Measurements from ENCODE around the gene COTL1.

Gene COTL1

DNA sequence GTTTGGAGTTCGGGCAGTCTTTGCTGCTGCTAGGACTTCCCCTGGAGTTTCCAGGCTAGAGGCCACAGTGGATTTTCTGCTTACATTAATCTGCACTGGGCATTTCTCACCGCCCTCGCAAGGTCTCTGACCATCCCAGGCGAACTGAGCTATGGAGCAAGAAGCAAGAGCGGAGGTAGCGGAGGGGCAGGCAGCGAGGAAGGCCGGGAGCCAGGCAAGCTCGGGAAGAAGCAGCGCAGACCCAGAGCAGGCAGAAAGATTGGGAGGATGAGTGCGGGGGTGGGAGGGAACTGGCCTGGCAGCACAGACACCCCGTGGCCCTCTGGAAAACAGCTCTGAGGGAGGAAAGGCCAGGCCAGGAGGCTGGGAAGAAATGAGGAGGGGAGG, 3.8 kb downstream of the COTL1 start:
- no peak for DNase-seq

DNA sequence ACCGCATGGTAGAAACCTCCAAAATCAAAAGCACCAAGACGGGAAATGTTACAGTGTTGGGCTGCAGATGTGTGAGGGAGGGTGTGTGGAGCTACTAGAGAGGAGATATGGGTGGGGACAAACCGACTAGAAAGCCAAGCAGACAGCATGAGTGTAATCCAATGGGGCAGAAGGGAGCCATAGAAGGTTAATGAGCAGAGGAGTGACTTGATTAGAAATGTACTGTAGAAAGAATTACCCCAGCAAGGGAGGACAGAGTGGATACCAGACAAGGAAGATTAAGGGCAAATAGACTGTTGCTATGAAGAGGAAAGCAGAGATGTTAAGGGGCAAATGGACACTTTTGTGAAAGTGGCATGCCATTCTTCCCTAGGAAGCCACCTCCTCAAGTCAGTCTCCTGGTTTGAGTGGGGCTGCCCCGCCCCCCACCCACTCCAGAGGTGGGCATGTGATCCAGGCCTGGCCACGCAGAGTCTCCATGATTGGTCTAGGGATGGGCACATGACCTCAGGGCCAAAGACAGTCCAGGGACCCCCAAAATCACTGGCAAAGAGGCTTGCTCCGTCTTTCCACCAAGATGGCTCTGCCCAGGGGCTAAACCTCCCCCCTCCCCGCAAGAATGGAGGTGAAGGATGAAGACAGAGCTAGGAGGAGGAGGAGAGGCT, 4.3 kb downstream of the COTL1 start:
- no peak for DNase-seq

DNA sequence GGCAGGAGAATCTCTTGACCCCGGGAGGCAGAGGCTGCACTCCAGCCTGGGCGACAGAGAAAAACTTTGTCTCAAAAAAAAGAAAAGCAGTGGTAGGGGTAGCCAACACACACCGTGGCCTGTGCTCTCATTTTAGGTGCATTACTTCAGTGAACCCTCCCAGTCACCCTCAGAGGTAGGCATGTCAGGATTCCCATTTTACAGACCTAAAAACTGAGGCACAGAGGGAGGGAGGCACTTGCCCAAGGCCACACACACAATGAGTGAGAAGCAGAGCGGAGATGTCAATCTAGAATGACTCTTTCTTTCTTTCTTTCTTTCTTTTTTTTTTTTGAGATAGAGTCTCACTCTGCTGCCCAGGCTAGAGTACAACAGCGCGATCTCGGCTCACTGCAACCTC, 5.2 kb downstream of the COTL1 start:
- no peak for DNase-seq

DNA sequence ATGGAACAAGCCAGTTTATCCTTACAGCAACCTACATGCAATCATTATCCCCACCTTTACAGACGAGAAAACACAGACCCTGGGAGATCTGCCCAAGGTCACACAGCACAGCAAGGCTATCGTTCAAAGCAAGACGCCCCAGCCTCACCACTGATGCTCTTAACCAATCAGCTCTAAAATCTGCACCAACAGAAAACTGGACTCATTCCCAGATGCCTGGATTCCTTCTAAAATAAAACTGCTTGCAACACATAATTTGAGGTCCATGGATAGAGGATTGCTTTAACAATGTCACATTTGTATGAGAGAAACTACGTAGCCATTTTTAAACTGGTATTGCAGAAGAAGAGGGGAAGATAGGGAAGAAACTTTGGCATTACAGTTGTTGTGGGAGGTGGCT, 6.8 kb downstream of the COTL1 start:
- DNase-seq = no peak

DNA sequence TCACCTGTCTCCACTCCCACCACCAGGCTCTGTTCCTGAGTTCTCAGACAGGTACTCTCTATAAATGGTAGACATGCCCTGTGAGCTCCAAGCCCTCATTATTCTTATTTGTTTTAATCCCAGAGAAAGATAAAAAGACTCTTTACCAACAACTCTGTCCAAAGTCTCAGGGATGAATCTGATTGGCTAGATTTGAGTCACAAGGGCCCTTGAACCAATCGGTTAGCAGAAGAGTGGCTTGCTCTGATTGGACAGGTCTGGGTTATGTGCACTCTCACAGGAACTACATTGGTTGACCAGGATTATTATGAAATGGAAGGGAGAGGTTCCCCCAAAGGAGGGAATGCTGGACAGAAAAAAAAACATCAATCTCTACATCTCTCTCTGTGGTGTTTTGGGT, 7.5 kb downstream of the COTL1 start:
- peak in 1 of 5 experiments; percentile 72 for DNase-seq

DNA sequence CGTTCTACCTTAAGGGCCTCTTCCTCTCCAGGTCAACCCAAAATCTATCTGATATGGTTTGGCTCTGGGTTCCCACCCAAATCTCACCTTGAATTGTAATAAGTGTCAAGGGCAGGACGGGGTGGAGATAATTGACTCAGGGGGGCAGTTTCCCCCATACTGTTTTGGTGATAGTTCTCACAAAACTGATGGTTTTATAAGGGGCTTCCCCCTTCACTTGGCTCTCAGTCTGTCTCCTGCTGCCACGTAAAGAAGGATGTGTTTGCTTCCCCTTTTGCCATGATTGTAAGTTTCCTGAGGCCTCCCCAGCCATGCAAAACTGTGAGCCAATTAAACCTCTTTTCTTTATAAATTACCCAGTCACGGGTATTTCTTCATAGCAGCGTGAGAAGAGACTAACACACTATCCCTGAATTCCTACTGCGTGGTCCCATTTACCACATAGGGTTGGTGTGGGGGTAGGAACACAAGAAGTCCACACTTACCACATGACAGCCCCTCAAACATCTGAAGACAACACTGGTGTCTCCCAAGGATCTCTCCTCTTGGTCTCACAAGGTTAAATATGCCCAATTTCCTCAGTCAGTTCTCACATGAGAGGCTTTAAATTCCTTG, 8.2 kb downstream of the COTL1 start:
- no peak for DNase-seq

DNA sequence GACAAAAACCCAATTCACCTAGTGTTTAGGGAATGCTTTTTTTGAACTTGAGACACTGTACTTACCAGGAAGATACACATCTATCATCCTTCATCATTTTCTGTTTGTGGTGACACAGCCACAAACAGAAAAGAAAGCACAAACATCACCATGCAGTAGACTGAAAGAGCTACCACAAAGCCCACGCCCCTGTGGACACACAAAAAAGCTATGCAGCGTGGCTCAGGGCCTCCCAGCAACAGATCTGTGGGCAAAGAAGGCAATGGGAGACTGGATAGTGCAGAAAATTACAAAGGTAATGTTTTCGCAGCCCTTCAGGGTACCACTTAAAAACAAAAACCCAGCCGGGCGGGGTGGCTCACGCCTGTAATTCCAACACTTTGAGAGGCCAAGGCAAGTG, 9.6 kb downstream of the COTL1 start:
- peak in 4 of 5 experiments; percentile 42 to 93 (median 50) for DNase-seq

DNA sequence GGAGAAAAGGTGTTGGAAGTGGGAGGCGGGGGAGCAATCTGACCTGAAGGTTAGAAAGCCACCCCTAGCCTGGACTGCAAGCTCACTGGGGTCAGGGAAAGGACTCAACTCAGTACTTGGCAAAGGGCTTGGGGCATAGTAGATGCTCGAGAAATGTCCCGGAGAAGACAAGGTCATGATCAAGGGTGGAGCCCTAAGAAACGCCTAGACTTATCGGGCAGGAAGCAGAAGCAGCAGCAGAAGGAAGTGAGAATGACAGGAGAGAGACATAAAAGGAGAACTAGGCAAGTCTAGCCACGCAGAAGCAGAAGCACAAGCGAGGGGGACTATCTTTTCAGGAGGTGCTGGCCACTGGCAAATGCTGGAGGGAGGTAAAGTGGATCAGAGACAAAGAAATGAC, 10.2 kb downstream of the COTL1 start:
- DNase-seq = peak in 2 of 5 experiments; percentile 41 to 78

DNA sequence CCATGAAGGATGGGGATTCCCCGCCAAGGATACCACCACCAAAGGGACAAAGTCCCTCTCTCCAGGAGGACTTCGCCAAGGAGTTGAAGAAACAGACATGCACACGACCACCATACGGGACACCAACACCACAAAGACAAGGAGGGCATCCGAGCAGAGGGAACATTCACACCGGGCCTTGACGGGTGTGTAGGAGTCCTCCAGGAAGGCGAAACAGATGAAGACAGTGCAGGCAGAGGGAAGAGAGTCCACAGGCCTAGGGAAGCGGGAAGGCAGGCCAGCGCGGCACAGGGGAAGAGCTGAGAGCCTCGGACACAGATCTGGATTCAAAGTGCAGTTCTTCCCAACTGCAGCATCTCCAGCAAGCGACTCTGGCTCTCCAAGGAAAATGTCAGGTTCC, 10.8 kb downstream of the COTL1 start:
- no peak for DNase-seq

DNA sequence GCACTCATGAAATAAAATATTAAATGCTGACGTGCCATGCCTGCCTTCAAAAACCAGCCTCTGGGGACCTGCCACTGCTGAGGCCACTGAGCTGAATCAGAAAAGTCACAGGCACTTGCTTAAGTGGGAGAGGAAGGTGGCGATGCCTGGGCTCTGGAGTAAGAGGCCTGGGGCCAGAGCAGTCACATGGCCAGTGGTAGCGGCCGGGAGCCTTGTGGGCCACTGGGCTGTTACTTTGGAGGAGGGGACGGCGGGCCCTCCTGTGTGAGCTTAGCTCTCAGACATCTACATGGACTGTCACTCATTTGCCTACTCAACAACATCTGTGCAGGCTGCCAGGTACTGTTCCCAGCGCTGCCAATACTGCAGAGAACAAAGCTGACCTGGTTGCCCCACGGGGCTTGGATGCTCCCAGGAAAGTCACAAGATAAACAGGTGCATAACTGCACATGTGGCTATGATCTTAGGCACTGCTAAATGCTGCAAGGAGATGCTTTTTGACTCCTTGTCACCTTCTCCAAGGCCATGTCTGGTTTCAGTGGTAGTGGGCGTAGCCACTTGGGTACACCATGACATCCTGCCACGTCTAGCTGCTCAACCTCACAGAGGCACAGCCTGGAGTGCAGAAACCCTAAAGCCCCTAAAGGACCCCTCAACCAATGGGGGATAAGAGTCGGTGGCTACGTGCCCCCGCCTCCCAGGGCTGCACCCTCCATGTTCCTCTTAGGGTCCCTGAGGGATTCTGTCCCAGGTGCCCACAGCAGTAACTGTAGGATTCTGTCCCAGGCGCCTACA, 11.6 kb downstream of the COTL1 start:
- peak in 3 of 5 experiments; percentile 30 to 89 (median 47) for DNase-seq

DNA sequence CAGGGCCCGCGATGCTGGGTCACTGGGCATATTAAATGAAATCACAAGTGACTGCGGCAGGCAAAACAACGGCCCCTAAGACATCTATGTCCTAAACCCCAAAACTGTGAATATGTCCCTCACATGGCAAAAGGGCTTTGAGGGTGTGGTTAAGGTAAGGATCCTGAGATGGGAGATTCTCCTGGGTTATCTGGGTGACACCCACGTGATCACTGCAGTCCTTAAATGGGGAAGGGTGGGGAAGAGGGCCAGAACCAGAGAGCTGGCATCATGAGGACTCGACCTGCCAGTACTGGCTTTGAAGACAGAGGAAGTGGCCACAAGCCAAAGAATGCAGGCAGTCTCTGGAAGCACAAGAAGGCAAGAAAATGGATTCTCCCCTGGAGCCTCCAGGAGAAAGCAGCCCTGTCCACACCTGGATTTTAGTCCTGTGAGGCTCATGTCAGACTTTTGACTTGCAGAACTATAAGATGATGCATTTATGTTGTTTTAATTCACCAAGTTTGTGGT, 12.5 kb downstream of the COTL1 start:
- DNase-seq = no peak

DNA sequence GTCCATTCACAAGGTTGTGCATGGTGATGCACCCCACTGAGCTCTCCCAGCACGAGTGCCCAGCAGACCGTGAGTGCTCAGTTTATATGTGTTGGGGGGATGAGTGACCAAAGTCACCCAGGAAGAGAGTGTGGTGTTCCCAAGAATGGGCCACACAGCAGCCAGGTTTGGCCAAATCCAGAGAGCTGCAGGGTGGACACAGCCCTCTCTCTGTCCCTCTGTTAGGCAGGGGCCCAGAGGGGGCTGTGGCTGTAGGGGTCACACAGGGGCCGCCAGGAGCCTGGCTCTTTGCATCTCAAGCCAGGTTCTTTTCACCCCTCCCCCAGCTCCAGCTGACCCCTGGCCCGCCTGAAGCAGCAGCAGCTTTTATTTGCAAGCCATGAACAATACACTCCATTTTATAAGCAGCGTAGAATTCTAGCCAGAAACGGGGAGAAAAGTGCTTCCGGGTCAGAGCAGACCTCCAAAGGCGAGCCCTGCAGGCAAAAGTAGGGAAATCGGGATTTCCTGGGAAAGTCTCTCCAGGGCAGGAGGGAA, 13.3 kb downstream of the COTL1 start:
- DNase-seq = no peak

DNA sequence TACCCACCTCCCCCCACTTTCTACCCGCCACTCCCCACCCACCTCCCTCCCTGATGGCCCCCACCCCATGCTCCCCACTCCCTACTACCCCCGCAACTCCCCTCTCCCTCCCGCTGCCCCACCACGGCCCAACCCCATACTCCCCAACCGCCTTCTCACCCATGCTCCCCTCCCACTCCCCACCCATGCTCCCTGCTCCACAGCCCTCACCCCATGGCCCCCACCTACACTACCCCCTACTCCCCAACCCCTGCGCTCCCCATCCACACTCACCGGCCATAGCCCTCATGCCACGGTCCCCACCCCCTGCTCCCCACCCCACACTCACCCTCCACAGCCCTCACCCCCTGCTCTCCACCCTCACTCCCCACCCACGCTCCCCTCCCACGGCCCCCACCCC, 13.9 kb downstream of the COTL1 start:
- no peak for DNase-seq

DNA sequence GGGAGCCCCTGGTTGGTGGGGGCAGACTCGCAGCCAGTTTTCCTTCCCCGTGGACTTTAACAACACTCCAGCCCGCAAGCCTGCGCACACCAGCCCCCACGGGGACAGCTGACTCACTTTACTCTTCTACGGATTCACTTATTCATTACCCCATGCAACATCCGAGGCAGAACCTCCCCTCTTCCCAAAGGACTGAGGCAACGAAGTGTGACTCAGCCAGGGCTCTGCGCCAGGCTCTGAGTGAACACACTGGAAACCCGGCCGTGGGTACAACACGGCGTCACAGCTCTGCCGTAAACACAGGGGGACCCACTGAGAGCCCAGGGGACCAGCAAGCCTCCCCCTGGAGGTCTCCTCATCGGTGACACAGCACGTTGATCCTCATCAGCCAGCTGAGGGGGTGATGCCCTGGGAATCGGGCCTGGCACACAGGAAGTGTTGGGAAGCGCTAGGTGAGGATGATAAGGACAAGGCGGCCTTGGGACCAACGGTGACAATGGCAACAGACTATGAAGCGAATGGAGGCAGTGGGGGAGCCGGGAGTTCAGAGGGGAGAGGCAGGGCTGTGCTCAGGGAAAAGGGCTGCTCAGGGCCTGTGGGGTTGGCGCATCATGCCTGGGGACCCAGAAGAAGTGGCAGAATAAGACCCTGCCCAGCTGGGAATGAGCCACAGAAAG, 14.6 kb downstream of the COTL1 start:
- peak in 3 of 5 experiments; percentile 39 to 44 (median 39) for DNase-seq

DNA sequence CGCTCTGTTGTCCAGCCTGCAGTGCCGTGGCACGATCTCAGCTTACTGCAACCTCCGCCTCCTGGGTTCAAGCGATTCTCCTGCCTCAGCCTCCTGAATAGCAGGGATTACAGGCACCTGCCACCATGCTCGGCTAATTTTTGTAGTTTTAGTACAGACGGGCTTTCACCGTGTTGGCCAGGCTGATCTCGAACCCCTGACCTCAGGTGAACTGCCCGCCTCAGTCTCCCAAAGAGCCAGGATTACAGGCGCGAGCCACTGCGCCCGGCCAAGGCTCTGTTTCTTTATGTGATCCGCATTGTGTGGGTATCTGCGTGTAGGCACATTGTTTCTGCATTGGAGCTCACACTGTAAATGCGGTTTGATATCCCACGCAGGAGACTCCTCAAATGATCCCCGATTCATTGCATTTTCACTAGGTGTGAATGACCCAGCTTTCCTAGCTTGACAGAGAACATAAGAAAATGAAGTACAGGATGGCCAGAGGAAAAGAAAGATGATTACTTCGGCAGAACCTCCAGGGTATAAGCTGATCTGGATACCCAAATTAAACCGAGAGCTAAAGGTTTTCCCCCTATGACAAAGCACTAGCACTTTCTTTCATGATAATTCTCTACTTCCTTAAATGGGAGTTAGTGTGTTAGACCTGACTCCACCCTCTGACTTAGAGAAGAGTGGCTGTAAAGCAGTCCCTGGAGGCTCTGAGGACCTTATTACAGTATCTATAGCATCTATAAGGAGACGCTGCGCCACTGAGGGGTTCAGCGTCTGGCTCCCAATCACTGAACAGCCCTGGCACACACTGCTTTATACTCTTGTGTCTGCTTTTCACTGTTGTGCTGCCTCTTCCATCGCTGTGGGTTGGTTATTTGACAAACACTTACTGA, 17.3 kb downstream of the COTL1 start:
- DNase-seq = peak in 2 of 5 experiments; percentile 39 to 85

DNA sequence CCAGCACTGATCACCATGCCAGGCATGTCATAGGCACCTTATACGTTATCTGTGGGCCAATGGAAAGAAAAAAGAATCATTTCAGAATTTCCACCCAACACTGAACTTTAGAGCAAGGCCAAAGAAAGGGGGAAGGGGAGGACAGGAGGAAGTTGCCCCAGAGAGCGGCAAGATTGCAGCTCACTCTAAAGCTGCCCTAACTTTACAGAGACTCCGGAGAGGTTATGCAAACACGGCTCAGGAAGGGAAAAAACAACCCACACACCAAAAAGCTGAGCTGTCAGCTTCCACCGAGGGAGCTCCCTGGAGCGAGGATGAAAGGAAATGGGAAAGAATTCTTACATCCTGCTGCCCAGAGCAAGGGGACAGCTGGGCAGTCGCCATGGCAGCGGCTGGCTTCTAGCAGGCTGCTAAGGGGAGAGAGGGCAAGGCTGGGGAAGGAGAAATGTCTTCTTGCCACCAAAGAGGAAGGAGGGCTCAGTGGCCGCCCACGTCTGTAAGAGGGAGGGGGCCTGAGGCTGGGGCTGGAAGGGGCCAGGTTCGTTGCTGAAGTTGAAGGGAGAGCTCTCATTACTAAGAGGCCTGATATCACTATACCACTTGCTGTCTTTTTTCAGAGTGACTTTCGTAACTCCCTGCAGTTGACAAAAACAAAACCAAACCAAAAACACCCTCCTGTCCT, 18.2 kb downstream of the COTL1 start:
- peak in 4 of 5 experiments; percentile 34 to 83 (median 53) for DNase-seq

DNA sequence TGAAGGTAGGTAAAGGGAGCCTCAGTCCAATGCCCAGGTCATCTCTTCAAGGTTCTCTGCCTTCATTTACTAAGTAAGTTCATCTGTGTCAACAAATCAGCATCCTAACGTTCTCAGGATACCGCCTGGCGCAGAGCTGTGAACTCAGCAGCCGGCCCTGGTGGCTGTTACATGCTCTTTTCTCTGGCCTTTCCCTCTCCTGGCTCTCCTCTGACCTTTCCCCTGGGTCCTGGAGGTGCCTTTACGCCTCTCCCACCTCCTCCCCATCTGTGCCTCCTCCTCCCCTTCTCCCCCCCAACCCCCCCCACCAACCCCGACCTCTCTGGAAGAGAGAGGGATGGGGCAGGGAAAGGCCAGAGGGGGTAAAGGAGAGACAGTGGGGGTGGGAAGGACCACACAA, 19.5 kb downstream of the COTL1 start:
- peak in 1 of 5 experiments; percentile 50 for DNase-seq

DNA sequence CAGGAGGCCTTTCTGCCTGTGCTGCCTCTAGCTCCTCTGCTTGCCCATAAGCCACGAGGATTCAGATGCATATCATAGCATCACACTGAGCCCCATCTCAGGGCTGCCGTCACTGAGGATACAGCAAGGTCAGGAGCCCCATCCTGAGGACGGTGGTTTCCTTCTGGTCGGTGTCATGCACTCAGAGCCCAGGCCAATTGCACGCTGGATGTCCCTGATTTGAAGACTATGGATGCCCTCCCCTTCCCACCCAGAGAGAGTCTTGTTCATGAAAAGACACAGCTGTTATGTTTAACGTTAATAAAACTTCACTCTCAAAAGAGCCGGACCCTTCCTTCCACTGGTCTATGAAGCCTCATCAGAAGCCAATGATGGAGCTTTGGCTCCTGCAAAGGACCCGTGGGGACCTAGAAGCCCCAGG, 19.9 kb downstream of the COTL1 start:
- DNase-seq = peak in 3 of 5 experiments; percentile 44 to 86 (median 49)

DNA sequence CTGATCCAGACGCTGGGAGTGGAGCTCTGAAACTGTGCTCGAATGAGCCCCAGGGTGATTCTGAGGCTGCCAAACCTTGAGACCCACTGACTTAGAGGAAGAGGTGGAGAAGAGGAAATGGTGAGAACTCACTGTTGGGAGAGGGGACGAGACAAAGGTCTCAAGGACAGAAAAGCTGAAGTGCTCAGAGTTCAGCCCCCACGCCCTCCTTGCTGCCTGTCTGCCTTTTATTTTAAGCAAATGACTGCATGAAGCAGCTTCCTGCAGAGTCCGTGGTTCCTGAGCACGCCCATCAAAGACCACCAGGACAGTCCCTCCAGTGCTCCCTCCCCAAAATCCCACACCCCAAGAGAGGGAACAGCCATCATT, 20.4 kb downstream of the COTL1 start:
- no peak for DNase-seq

DNA sequence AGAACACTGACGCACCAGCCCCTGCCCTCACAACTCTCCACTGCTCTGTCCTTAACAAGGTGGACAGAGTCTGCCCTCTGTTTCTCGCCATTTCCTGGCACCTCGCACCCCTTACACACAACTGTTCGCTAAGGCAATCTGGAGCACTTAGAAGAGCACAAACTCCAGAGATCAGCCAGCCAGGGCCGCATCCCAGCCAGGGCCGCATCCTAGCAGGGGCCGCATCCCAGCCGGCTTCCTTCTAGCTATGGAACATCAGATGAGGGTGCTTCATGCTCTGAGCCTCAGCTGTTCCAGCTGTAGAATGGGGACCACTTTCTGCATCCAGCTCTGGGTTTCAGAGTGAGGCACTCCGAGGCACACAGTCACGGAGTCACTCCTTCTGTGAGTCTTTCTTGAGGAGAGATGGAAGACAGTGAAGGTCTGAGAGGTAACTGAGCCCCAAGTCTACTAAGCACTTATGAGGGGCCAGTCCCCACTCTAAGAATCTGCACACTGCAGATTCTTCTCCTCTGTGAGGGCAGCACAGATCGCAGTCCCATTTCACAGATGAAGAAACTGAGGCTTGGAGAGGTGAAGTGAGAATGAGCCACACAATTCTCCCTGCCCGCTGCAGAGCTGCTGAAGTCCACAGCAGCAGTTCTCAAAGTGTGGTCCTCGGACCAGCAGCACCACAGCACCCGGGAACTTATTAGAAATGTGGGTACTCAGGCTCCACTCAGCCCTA, 20.9 kb downstream of the COTL1 start:
- no peak for DNase-seq

Data from T-helper 2 cell (primary cell).